CD4-positive, CD25-positive, alpha-beta regulatory T cell (primary cell): ENCODE data around the gene KRT16. TPM values are rescaled to one million over a fixed set of nuclear protein-coding genes. Genes with fewer than 3 reads are reported as not detected.
A peak's percentile ranks its signal among the peaks of the same experiment; 100 is the strongest.
"Not testable (repeated sequence)": the region's sequence is repeated elsewhere in the genome, so short reads cannot be mapped to it uniquely, and the experiment has no call there.

Source experiments
- ATAC-seq, 2 donors: fragments of 150-1000 bp; cut with Tn5 transposase; one replicate each; pipeline ENCODE4 v1.10.0; 2021; ENCODE audit warnings: low read depth in 2 of 2, moderate number of reproducible peaks in 2 of 2, moderate library complexity in 1 of 2
- DNase-seq, 3 donors: peaks; one replicate each; pipeline versions ENCODE4 v3.0.0 to v3.0.0-alpha.2; 2012 to 2022; ENCODE audit warnings: mixed read lengths in 1 of 3
- H3K27ac ChIP-seq: one replicate; pipeline ENCODE4 v1.7.0; 2013; ENCODE audit warnings: mild to moderate bottlenecking, low read length; ENCODE audit not compliant: insufficient read depth, poor library complexity, severe bottlenecking
- H3K27me3 ChIP-seq: one replicate; pipeline ENCODE4 v1.7.0; 2013; ENCODE audit warnings: low read length; ENCODE audit not compliant: control insufficient read depth, insufficient read depth
- H3K36me3 ChIP-seq: one replicate; pipeline ENCODE4 v1.7.0; 2013; ENCODE audit warnings: mild to moderate bottlenecking, low read length, moderate library complexity; ENCODE audit not compliant: control insufficient read depth, insufficient read depth
- H3K4me1 ChIP-seq: 2 replicates; pipeline ENCODE4 v1.7.0; 2013; ENCODE audit warnings: mild to moderate bottlenecking, low read length; ENCODE audit not compliant: insufficient read depth, control insufficient read depth, poor library complexity, severe bottlenecking
- H3K4me3 ChIP-seq: one replicate; pipeline ENCODE4 v1.7.0; 2013; ENCODE audit warnings: low read depth, mild to moderate bottlenecking, low read length, moderate library complexity
- H3K9me3 ChIP-seq, 2 experiments: 1 replicate in 1 of 2; 2 replicates in 1 of 2; pipeline ENCODE4 v1.7.0; 2013; ENCODE audit warnings: low read length in 2 of 2, mild to moderate bottlenecking in 1 of 2, moderate library complexity in 1 of 2; ENCODE audit not compliant: control insufficient read depth in 2 of 2
- H3K27ac Mint-ChIP-seq, 3 donors: one replicate each; pipeline ENCODE4 v1.8.0; 2020 to 2022; ENCODE audit warnings: mild to moderate bottlenecking in 3 of 3, mixed read lengths in 3 of 3, moderate library complexity in 2 of 3
- H3K27me3 Mint-ChIP-seq: one replicate; pipeline ENCODE4 v1.8.0; 2022; ENCODE audit warnings: mild to moderate bottlenecking, mixed read lengths
- H3K36me3 Mint-ChIP-seq: one replicate; pipeline ENCODE4 v1.8.0; 2020; ENCODE audit warnings: mixed read lengths
- H3K4me1 Mint-ChIP-seq, 4 donors: one replicate each; pipeline ENCODE4 v1.8.0; 2020 to 2022; ENCODE audit warnings: mixed read lengths in 4 of 4, mild to moderate bottlenecking in 1 of 4
- H3K4me3 Mint-ChIP-seq, 4 donors: one replicate each; pipeline ENCODE4 v1.8.0; 2020 to 2022; ENCODE audit warnings: mild to moderate bottlenecking in 4 of 4, mixed read lengths in 4 of 4, moderate library complexity in 3 of 4
- H3K9me3 Mint-ChIP-seq, 7 donors: one replicate each; pipeline ENCODE4 v1.8.0; 2020 to 2022; ENCODE audit warnings: mixed read lengths in 7 of 7, mild to moderate bottlenecking in 3 of 7, moderate library complexity in 2 of 7
- polyA plus RNA-seq, 4 donors: library from polyadenylated mRNA; unstranded; fragments of 300-500 nt; fragmentation: Illumina TruSeq; gene quantifications; one replicate each; pipeline ENCODE4 v1.2.3, GENCODE V29; 2021
- total RNA-seq: library from RNA; stranded (reverse); gene quantifications from one replicate; pipeline ENCODE4 v1.2.3, GENCODE V29; 2022

Gene KRT16
- total RNA-seq (not detected), polyA plus RNA-seq (not detected)

DNA sequence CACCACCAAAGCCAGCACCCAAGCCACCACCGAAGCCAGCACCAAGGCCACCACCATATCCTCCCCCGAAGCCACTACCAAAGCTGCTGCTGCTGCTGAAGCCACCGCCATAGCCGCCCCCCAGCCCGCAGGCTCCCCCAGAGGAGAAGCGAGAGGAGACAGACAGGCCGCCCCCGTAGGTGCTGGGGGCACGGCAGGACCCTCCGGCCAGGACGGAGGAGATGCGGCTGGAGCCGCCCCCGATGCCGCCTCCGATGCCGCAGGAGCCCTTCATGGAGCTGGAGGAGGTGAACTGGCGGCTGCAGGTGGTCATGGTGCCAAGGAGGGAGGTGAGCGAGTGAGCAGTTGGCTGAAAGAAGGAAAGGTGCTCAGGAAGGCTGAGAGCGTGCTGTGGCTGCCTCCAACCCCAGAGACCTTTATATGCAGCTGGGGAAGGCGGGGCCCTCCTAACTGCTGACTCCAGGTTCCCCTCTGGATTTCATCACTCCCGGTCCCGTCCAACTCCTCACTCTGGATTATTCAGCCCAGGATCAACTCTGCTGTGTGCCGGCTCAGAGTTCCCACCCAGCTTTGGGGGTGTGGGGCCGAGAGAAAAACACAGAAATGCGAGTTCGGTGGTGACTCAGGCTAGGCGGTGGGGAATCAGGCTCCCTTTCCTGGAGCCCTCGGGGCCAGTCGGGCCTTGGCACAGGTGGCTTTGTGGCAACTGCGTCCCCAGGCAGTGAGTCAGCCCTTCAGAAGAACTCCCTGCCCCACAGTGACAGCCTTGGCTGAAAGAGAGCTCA is at the start of gene KRT16:
Gene KRT16 (minus strand): TSS at position 392 of the 785 bp plus-strand sequence. CDS start 79 bp downstream, at position 313.
- not testable (repeated sequence) for H3K27me3 ChIP-seq, H3K4me3 Mint-ChIP-seq, H3K27ac ChIP-seq, ATAC-seq, DNase-seq, H3K9me3 ChIP-seq, H3K36me3 ChIP-seq, H3K4me3 ChIP-seq, H3K27ac Mint-ChIP-seq, H3K9me3 Mint-ChIP-seq, H3K36me3 Mint-ChIP-seq, H3K4me1 ChIP-seq, H3K4me1 Mint-ChIP-seq, H3K27me3 Mint-ChIP-seq

DNA sequence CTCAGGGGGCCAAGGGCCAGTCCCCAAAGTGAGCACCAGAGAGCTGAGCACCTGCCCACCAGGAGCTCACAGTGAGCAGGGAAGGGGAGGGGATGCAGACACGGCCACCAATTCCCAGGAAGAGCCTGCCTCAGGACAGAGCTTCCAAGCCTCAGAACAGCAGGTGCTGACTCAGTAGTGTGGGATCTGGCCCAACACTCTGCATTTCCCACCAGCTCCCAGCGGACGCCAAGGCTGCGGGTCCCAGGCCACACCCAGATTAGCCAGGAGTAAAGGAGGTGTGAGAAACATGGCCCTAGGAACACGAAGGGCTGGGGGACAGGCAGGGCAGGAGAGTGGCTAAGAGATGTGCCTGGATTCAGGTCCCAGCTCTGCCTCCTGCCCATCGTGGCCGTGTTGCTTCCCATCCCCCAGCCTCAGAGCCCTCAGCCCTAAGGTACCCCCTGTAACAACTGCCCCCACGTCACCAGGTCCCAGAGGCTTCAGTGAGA is 47.7 kb upstream of the KRT16 start:
- H3K27me3 ChIP-seq = no peaks in the 10 kb centered on the region
- peaks cover 0 to 15% (median 8%) of the 10 kb centered on the region in 4 donors for H3K4me1 Mint-ChIP-seq
- ATAC-seq (no peak), DNase-seq (no peak)
- no peak overlapping the region for H3K4me3 Mint-ChIP-seq
- no peaks in the 10 kb centered on the region for H3K9me3 ChIP-seq
- no peaks in the 10 kb centered on the region for H3K36me3 ChIP-seq
- H3K27me3 Mint-ChIP-seq = peaks cover 8% of the 10 kb centered on the region
- H3K4me3 ChIP-seq = no peak overlapping the region
- H3K9me3 Mint-ChIP-seq = peaks cover 0 to 2% (median 0%) of the 10 kb centered on the region in 7 donors
- H3K36me3 Mint-ChIP-seq = no peaks in the 10 kb centered on the region
- peaks cover 8% of the 10 kb centered on the region for H3K4me1 ChIP-seq
- H3K27ac Mint-ChIP-seq = peak overlapping the region in 1 of 3 donors; percentile 25
- H3K27ac ChIP-seq = no peak overlapping the region

DNA sequence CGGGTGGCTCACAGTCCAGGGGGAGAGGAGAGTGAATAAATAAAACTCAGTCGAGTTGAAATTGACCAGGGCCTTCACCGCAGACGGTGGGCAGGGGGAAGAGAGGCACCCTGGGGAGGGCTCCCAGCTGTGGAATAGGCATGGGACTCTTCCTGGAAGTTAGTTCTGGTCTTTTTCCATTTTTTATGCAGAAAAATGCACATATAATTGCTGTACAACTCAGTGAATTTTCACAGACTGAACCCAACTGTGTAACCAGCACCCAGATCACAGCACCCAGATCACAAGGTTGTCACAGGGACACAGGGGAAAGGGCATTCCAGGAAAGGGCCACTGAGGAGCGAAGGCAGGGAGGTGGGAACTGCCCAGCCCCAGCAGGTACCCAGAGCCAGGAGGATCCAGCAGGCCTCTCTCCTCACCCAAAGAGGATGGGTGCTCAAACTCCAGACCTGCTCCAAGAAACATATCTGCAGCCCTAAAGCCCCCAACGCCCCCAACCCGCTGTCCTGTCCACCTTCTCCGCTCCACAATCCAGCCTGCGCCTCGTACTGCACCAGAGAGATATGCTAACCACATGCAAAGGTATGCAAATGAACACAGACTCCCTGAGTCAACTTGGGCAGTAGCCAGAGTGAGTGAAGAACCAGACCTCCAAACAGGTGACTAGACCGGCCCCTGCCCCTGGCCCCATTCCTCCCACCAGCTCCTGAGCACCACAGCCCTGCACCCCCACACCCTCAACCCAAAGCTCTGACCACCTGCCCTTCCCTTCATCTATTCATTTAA is 47.1 kb upstream of the KRT16 start:
- Histone ChIP-seq H3K27ac (no peak overlapping the region), H3K9me3 (no peaks in the 10 kb centered on the region), H3K36me3 (no peaks in the 10 kb centered on the region), H3K4me1 (peaks cover 4% of the 10 kb centered on the region), H3K27me3 (no peaks in the 10 kb centered on the region), H3K4me3 (no peak overlapping the region)
- Mint-ChIP-seq H3K9me3 (peaks cover 0 to 2% (median 0%) of the 10 kb centered on the region in 7 donors), H3K27me3 (peaks cover 8% of the 10 kb centered on the region), H3K36me3 (no peaks in the 10 kb centered on the region), H3K4me1 (peaks cover 0 to 10% (median 8%) of the 10 kb centered on the region in 4 donors), H3K4me3 (no peak overlapping the region), H3K27ac (peak overlapping the region in 1 of 3 donors; percentile 25)
- ATAC-seq = no peak
- DNase-seq = no peak

DNA sequence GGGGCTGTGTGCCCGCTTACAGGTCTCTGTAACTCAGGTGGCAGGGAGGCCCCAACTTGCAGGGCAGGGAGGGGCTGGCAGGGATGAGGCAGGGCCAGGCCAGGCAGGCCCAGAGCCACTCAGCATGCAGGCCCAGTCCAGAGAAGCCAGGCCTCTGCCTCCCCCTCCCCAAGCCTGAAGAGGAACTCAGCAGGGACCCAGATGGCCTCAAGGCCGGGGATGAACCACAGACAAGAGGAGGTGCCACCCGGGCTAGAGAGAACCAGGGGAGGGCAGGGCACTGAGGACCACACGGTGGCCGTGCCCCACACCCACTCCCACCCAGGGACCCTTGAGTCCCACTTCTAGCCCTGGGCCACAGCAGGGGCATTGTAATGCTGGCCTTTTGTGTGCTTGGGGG is 46.3 kb upstream of the KRT16 start:
- no peak overlapping the region for H3K4me3 ChIP-seq
- peaks cover 0 to 10% (median 6%) of the 10 kb centered on the region in 4 donors for H3K4me1 Mint-ChIP-seq
- H3K27me3 Mint-ChIP-seq = peaks cover 8% of the 10 kb centered on the region
- peak overlapping the region in 1 of 3 donors; percentile 20 for H3K27ac Mint-ChIP-seq
- H3K4me1 ChIP-seq = peaks cover 4% of the 10 kb centered on the region
- no peaks in the 10 kb centered on the region for H3K9me3 ChIP-seq
- no peak overlapping the region for H3K27ac ChIP-seq
- ATAC-seq (no peak), DNase-seq (no peak)
- peaks cover 0 to 2% (median 0%) of the 10 kb centered on the region in 7 donors for H3K9me3 Mint-ChIP-seq
- no peak overlapping the region for H3K4me3 Mint-ChIP-seq
- no peaks in the 10 kb centered on the region for H3K36me3 ChIP-seq
- no peaks in the 10 kb centered on the region for H3K27me3 ChIP-seq
- H3K36me3 Mint-ChIP-seq = no peaks in the 10 kb centered on the region

DNA sequence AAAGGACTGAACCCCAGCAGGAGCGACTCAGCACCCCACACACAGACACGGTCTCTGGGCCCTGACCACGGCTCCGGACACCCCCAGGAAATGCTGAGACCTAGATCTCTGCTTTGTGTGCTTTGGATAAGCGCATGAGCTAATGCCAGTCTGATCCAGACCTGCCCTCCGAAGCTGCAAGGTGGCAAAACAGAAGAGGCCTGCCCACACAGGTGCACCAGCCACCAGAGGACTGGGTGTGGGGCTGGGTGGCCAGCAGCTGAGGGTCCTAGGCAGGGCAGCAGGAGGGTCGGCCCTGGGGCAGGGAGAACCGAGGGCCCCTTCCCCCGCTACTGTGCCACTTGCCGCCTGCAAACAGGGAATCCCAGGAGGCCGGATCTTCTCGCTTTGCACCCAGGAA is 45.4 kb upstream of the KRT16 start:
- Histone ChIP-seq H3K27ac (no peak overlapping the region), H3K27me3 (no peaks in the 10 kb centered on the region), H3K9me3 (no peaks in the 10 kb centered on the region), H3K4me3 (no peak overlapping the region), H3K36me3 (no peaks in the 10 kb centered on the region), H3K4me1 (peaks cover 4% of the 10 kb centered on the region)
- no peak overlapping the region for H3K4me3 Mint-ChIP-seq
- H3K36me3 Mint-ChIP-seq = no peaks in the 10 kb centered on the region
- H3K27me3 Mint-ChIP-seq = peaks cover 3% of the 10 kb centered on the region
- H3K27ac Mint-ChIP-seq = no peak overlapping the region
- H3K4me1 Mint-ChIP-seq = peaks cover 0 to 4% (median 1%) of the 10 kb centered on the region in 4 donors
- peaks cover 0 to 2% (median 0%) of the 10 kb centered on the region in 7 donors for H3K9me3 Mint-ChIP-seq
- no peak for DNase-seq
- ATAC-seq = no peak

DNA sequence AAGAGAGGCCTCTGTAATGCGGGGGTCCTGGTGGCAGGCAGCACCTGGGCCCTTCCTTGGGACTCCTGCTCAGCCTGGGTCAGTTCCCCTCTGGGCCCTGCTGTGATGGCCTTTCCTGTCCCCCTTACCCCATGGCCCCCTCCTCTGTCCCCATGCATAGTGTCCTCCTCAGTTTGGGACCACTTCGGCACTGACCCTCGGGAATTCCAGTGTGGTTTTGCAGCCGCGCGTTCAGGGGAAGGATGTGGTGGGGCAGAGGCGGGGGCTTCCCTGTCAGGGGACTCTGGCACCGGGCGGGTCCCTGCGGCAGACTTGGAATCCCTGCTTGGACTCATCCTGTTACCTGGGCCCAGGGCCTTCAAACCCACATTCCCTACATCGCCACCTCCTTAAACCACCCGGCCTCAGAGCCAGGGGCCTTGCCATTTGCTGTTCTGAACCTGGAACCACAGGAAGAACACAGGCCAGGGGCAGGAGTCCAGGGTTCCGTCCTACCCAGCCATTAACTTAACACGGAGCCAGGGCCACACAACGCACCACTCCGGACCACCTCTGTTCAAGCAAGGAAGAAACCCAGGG is 44.7 kb upstream of the KRT16 start:
- Mint-ChIP-seq H3K27me3 (no peaks in the 10 kb centered on the region), H3K27ac (no peak overlapping the region), H3K4me3 (no peak overlapping the region), H3K4me1 (no peaks in the 10 kb centered on the region), H3K9me3 (peaks cover 0 to 2% (median 0%) of the 10 kb centered on the region in 7 donors), H3K36me3 (no peaks in the 10 kb centered on the region)
- H3K27me3 ChIP-seq = no peaks in the 10 kb centered on the region
- no peaks in the 10 kb centered on the region for H3K36me3 ChIP-seq
- H3K4me3 ChIP-seq = no peak overlapping the region
- no peak overlapping the region for H3K27ac ChIP-seq
- H3K9me3 ChIP-seq = no peaks in the 10 kb centered on the region
- ATAC-seq (no peak), DNase-seq (no peak)
- no peaks in the 10 kb centered on the region for H3K4me1 ChIP-seq

DNA sequence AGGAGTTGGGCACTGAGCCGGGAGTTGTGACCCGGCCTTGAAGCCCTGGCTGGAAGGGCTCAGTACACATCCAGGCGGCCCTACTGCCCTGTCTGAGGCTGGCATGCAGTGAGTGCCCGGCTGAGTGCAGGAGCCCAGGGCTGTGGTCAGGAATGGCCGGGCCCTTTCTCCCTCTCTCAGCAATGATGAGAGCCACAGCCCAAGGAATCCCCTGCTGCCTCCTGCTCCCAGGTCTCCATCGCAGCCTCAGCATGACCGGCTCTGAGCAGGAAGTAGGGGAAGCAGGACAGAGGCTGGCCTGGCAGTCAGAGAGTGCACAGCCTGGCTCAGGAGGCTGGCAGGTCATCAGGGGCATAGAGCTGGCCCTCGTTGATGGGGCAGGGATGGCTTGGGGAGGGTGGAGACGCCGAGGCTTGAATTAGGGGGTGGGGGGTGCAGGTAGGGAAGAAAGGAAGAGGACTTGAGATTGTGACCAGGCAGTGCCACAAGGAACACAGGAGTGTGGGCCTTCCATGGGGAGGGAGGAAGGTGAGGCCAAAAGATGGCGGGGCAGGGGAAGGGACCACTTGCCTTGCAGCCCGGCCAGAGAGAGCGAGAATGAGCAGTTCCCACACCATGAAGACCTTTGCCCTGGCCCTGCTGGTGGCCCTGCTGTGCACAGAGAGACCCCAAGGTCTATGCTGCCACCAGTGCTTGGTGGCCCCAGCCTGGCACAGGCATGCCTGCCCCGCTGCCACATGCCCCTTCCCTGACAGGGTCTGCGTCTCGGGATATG is 43.9 kb upstream of the KRT16 start:
- Mint-ChIP-seq H3K27ac (peak overlapping the region in 1 of 3 donors; percentile 26), H3K4me3 (no peak overlapping the region), H3K4me1 (no peaks in the 10 kb centered on the region), H3K27me3 (no peaks in the 10 kb centered on the region), H3K9me3 (peaks cover 0 to 2% (median 0%) of the 10 kb centered on the region in 7 donors), H3K36me3 (no peaks in the 10 kb centered on the region)
- Histone ChIP-seq H3K36me3 (no peaks in the 10 kb centered on the region), H3K9me3 (no peaks in the 10 kb centered on the region), H3K27ac (no peak overlapping the region), H3K4me1 (no peaks in the 10 kb centered on the region), H3K4me3 (no peak overlapping the region), H3K27me3 (no peaks in the 10 kb centered on the region)
- no peak for DNase-seq
- ATAC-seq = no peak
